SU-DHL-6 (cell line): ENCODE results near the gene TERF2IP.

ENCODE experiments used
- H2AFZ ChIP-seq: fragments of 200-600 bp; sonication (generic); 2 replicates; pipeline ENCODE4 v1.6.1; 2014; ENCODE audit warnings: low read depth, mild to moderate bottlenecking, moderate library complexity, mixed read lengths, antibody characterized with exemption, low read length; ENCODE audit not compliant: severe bottlenecking
- H3F3A ChIP-seq: fragments of 200-600 bp; shearing (Covaris generic); 2 replicates; pipeline ENCODE4 v1.6.0; 2016; ENCODE audit warnings: antibody characterized with exemption, mild to moderate bottlenecking; ENCODE audit not compliant: insufficient read depth
- H3K27ac ChIP-seq: fragments of 200-600 bp; sonication (generic); 2 replicates; pipeline ENCODE4 v1.5.1; 2016; ENCODE audit warnings: low read depth, mild to moderate bottlenecking, low read length, moderate library complexity, mixed read lengths
- H3K27me3 ChIP-seq: fragments of 200-600 bp; sonication (generic), shearing (Covaris generic); 2 replicates; pipeline ENCODE4 v1.6.0; 2014; ENCODE audit warnings: mild to moderate bottlenecking, low read length
- H3K36me3 ChIP-seq: fragments of 200-600 bp; sonication (generic); 2 replicates; pipeline ENCODE4 v1.6.1; 2014; ENCODE audit warnings: mild to moderate bottlenecking, low read length, mixed read lengths
- H3K4me2 ChIP-seq: fragments of 300-600, 200-600 bp; shearing (Covaris generic), sonication (generic); 2 replicates; pipeline ENCODE4 v1.6.0; 2014; ENCODE audit warnings: low read length, low read depth, mild to moderate bottlenecking; ENCODE audit not compliant: poor library complexity, severe bottlenecking
- H3K4me3 ChIP-seq: fragments of 200-600 bp; sonication (generic); 2 replicates; pipeline ENCODE4 v1.5.1; 2014; ENCODE audit warnings: antibody characterized with exemption, low read length, mild to moderate bottlenecking, mixed read lengths; ENCODE audit not compliant: insufficient read depth, poor library complexity, severe bottlenecking
- H3K79me2 ChIP-seq: fragments of 200-600 bp; sonication (generic); 2 replicates; pipeline ENCODE4 v1.6.1; 2014; ENCODE audit warnings: mild to moderate bottlenecking, low read length, moderate library complexity; ENCODE audit not compliant: insufficient read depth
- H3K9ac ChIP-seq: fragments of 200-600 bp; sonication (generic); 2 replicates; pipeline ENCODE4 v1.7.0; 2014; ENCODE audit warnings: mild to moderate bottlenecking, low read length
- H3K9me2 ChIP-seq: fragments of 200-600 bp; sonication (generic); replicated peaks from 2 replicates; pipeline ENCODE4 v1.6.1; 2014; ENCODE audit warnings: low read length; ENCODE audit not compliant: insufficient read depth
- H3K9me3 ChIP-seq: fragments of 200-600 bp; sonication (generic); 2 replicates; pipeline ENCODE4 v1.6.1; 2014; ENCODE audit warnings: low read length, mixed read lengths; ENCODE audit not compliant: insufficient read depth
- H4K20me1 ChIP-seq: fragments of 200-600 bp; sonication (generic); 2 replicates; pipeline ENCODE4 v1.6.1; 2014; ENCODE audit warnings: low read depth, mild to moderate bottlenecking, antibody characterized with exemption, low read length, moderate library complexity, mixed read lengths
- CTCF ChIP-seq: fragments of 200-600 bp; sonication (generic); IDR thresholded peaks from one replicate; pipeline ENCODE4 v1.5.1; 2017; ENCODE audit warnings: antibody characterized with exemption, mild to moderate bottlenecking, low read length, moderate library complexity; ENCODE audit not compliant: insufficient read depth, poor library complexity, severe bottlenecking
- EZH2phosphoT487 ChIP-seq: fragments of 200-600 bp; sonication (generic), shearing (Covaris generic); conservative IDR thresholded peaks from 2 replicates; pipeline ENCODE4 v1.6.1; 2018; ENCODE audit warnings: mild to moderate bottlenecking, antibody characterized with exemption, low read length, moderate library complexity, mixed read lengths

The TERF2IP gene

GRCh38 chr16:75647492-75648264 lies at the start of gene TERF2IP, which contains the start of gene KARS1:
TERF2IP (plus strand) TSS chr16:75647773; CDS start chr16:75647883, 110 bp downstream.
KARS1 (minus strand) TSS chr16:75647665; CDS start chr16:75647639, 26 bp downstream.
- no peaks in the 10 kb centered on the region for H3K9me3 ChIP-seq
- H3K9ac ChIP-seq = peak within 1 kb of the TSS; percentile 87
- peaks cover 5% of the 10 kb centered on the region; the same call in 1 of the 2 replicates for H4K20me1 ChIP-seq
- peak within 1 kb of the TSS; percentile 49 for H2AFZ ChIP-seq
- H3K27ac ChIP-seq = peak within 1 kb of the TSS; percentile 85
- H3K36me3 ChIP-seq = 0 out of 2 replicates have a peak, but pooled peaks cover 3% of the 10 kb centered on the region
- H3K4me3 ChIP-seq = peak within 1 kb of the TSS; percentile 92
- no peaks in the 10 kb centered on the region for H3K9me2 ChIP-seq
- no peak for TF ChIP-seq CTCF
- TF ChIP-seq EZH2phosphoT487 = no peak
- H3K4me2 ChIP-seq = peak within 1 kb of the TSS; percentile 99
- H3K79me2 ChIP-seq = peaks cover 95% of the 10 kb centered on the region
- H3F3A ChIP-seq = no peaks in the 10 kb centered on the region; the same call in 1 of the 2 replicates
- H3K27me3 ChIP-seq = no peaks in the 10 kb centered on the region

GRCh38 chr16:75599452-75600277 lies 47.9 kb upstream of the TERF2IP start:
- no peaks in the 10 kb centered on the region for H4K20me1 ChIP-seq
- no peaks in the 10 kb centered on the region for H3K27me3 ChIP-seq
- no peaks in the 10 kb centered on the region for H3K9me2 ChIP-seq
- H2AFZ ChIP-seq = no peak overlapping the region
- no peaks in the 10 kb centered on the region for H3K79me2 ChIP-seq
- no peak for TF ChIP-seq EZH2phosphoT487
- no peak for TF ChIP-seq CTCF
- no peaks in the 10 kb centered on the region for H3F3A ChIP-seq
- peaks cover 14% of the 10 kb centered on the region; the same call in 1 of the 2 replicates for H3K36me3 ChIP-seq
- no peak overlapping the region for H3K9ac ChIP-seq
- H3K4me3 ChIP-seq = no peak overlapping the region
- no peaks in the 10 kb centered on the region for H3K9me3 ChIP-seq
- no peak overlapping the region for H3K27ac ChIP-seq
- H3K4me2 ChIP-seq = no peak overlapping the region

- H3K9me2 ChIP-seq = no peaks in the 10 kb centered on the region
- no peak overlapping the region for H3K9ac ChIP-seq
- no peaks in the 10 kb centered on the region for H4K20me1 ChIP-seq
- no peak overlapping the region for H3K4me2 ChIP-seq
- H3K9me3 ChIP-seq = no peaks in the 10 kb centered on the region
- H3K27me3 ChIP-seq = no peaks in the 10 kb centered on the region
- TF ChIP-seq CTCF (no peak), EZH2phosphoT487 (no peak)
- H3K4me3 ChIP-seq = no peak overlapping the region
- no peaks in the 10 kb centered on the region for H3K79me2 ChIP-seq
- H3K27ac ChIP-seq = no peak overlapping the region
- H2AFZ ChIP-seq = no peak overlapping the region
- peaks cover 21% of the 10 kb centered on the region for H3K36me3 ChIP-seq
- no peaks in the 10 kb centered on the region for H3F3A ChIP-seq
Measured at GRCh38 chr16:75603241-75603640, 44.3 kb upstream of the TERF2IP start.
